ENCODE measurements around the gene MAGEA4. TPM values are rescaled to one million over a fixed set of nuclear protein-coding genes. Genes with fewer than 3 reads are reported as not detected.

MAGEA4 gene
- total RNA-seq, 1 donor from 2014 or later: not detected

DNA sequence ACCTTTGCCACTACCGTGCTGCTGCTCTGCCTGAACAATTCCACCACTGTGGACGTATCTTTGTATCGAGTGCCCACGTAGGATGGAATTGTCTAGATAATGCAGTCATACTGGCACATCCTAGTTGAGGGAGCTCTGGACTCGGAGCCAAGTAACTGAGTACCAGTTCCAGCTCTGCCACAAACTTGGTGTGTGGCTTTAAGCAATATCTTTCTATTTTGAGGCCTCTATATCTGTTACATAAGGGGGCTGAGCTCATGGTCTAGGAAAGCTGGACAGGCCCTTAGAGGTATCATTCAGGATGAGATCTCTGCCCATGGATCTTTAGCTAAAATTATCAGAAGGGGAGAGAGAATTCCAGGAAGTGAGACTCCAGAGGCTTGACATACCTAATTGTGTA lies 49.3 kb downstream of the MAGEA4 start:
- H3K4me3 ChIP-seq: no peak overlapping the region
- H4K20me1 ChIP-seq (ENCODE audit: low read depth): no peaks in the 10 kb centered on the region
- H3K27ac Mint-ChIP-seq: no peak overlapping the region
- H3K9me3 ChIP-seq (ENCODE audit: low read depth): no peaks in the 10 kb centered on the region
- H3K36me3 ChIP-seq: no peaks in the 10 kb centered on the region
- no peak overlapping the region for H3K4me3 Mint-ChIP-seq
- H3K4me1 ChIP-seq: no peaks in the 10 kb centered on the region
- H3K27me3 Mint-ChIP-seq (ENCODE audit: insufficient read depth, low read depth): peaks cover 7% of the 10 kb centered on the region
- no peaks in the 10 kb centered on the region for H3F3A ChIP-seq (ENCODE audit: low read depth)
- H3K9ac ChIP-seq: no peak overlapping the region
- no peaks in the 10 kb centered on the region for H3K79me2 ChIP-seq (ENCODE audit: low read depth)
- no peak overlapping the region for H3K27ac ChIP-seq
- peaks cover 1% of the 10 kb centered on the region for H3K36me3 Mint-ChIP-seq
- no peaks in the 10 kb centered on the region for H3K4me1 Mint-ChIP-seq
- H3K4me2 ChIP-seq: no peak overlapping the region
- no peak overlapping the region for H2AFZ ChIP-seq (replicated peaks)
- H3K9me3 Mint-ChIP-seq: peaks cover 4% of the 10 kb centered on the region
- DNase-seq (ENCODE audit: low spot score): no peak
- H3K27me3 ChIP-seq: no peaks in the 10 kb centered on the region
- TF ChIP-seq EZH2phosphoT487 (IDR thresholded peaks at IDR 0.05) (no peak), EZH2 (IDR thresholded peaks at IDR 0.05) (no peak), CTCF (IDR thresholded peaks at IDR 0.05) (no peak)

DNA sequence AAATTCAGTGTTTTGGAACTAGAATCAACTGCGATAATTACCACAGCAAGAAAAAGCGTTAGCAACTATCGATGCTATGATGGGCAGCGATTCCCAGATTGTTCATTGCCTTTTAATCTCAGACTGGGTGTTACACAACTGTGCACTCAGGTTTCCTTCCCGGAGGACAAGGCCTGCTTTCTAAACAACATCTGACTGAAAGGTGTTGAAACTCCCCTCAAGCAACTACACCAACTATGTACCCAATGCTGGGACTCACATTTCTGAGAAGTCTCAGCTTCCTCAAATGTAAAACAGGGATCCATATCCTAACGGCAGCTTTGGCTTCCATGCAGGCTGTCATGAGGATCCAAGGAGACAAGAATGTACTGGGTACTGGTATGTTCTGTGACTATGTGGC lies 53.5 kb downstream of the MAGEA4 start:
- TF ChIP-seq EZH2 (IDR thresholded peaks at IDR 0.05): no peak
- TF ChIP-seq CTCF (IDR thresholded peaks at IDR 0.05): no peak
- no peak for TF ChIP-seq EZH2phosphoT487 (IDR thresholded peaks at IDR 0.05)

GRCh38 chrX:151970027-151970426 lies 57.3 kb downstream of the MAGEA4 start:
- Histone ChIP-seq H3F3A (ENCODE audit: low read depth) (no peaks in the 10 kb centered on the region), H2AFZ (replicated peaks) (no peak overlapping the region), H4K20me1 (ENCODE audit: low read depth) (no peaks in the 10 kb centered on the region), H3K9ac (no peak overlapping the region), H3K36me3 (no peaks in the 10 kb centered on the region), H3K79me2 (ENCODE audit: low read depth) (no peaks in the 10 kb centered on the region), H3K9me3 (ENCODE audit: low read depth) (no peaks in the 10 kb centered on the region), H3K4me2 (no peak overlapping the region), H3K4me3 (no peak overlapping the region), H3K27me3 (peaks cover 32% of the 10 kb centered on the region), H3K4me1 (no peaks in the 10 kb centered on the region), H3K27ac (no peak overlapping the region)
- no peak for DNase-seq (ENCODE audit: low spot score)
- Mint-ChIP-seq H3K27me3 (ENCODE audit: insufficient read depth, low read depth) (peaks cover 8% of the 10 kb centered on the region), H3K9me3 (peaks cover 10% of the 10 kb centered on the region), H3K4me1 (peaks cover 3% of the 10 kb centered on the region), H3K4me3 (no peak overlapping the region), H3K36me3 (no peaks in the 10 kb centered on the region), H3K27ac (no peak overlapping the region)
- TF ChIP-seq EZH2phosphoT487 (IDR thresholded peaks at IDR 0.05) (no peak), EZH2 (IDR thresholded peaks at IDR 0.05) (no peak), CTCF (IDR thresholded peaks at IDR 0.05) (no peak)

More for the DNA sequence above, 53.5 kb downstream of the MAGEA4 start:
- no peak overlapping the region for H3K27ac Mint-ChIP-seq
- H3K9me3 ChIP-seq (ENCODE audit: low read depth): no peaks in the 10 kb centered on the region
- H3K4me3 Mint-ChIP-seq: no peak overlapping the region
- H3K4me1 ChIP-seq: no peaks in the 10 kb centered on the region
- no peak overlapping the region for H3K4me3 ChIP-seq
- no peak overlapping the region for H3K4me2 ChIP-seq
- H3F3A ChIP-seq (ENCODE audit: low read depth): no peaks in the 10 kb centered on the region
- no peak for DNase-seq (ENCODE audit: low spot score)
- H3K9me3 Mint-ChIP-seq: peaks cover 4% of the 10 kb centered on the region
- no peaks in the 10 kb centered on the region for H3K79me2 ChIP-seq (ENCODE audit: low read depth)
- H4K20me1 ChIP-seq (ENCODE audit: low read depth): no peaks in the 10 kb centered on the region
- H3K9ac ChIP-seq: no peak overlapping the region
- H2AFZ ChIP-seq (replicated peaks): no peak overlapping the region
- no peak overlapping the region for H3K27ac ChIP-seq
- no peaks in the 10 kb centered on the region for H3K27me3 ChIP-seq
- no peaks in the 10 kb centered on the region for H3K36me3 Mint-ChIP-seq
- no peaks in the 10 kb centered on the region for H3K4me1 Mint-ChIP-seq
- H3K36me3 ChIP-seq: no peaks in the 10 kb centered on the region
- peaks cover 5% of the 10 kb centered on the region for H3K27me3 Mint-ChIP-seq (ENCODE audit: insufficient read depth, low read depth)

Data from neural progenitor cell (in vitro differentiated cells).